Gastroesophageal sphincter (tissue), 3 donors: ENCODE measurements around the gene TMEM218.

Experiments
- CTCF ChIP-seq, 4 experiments: fragments of 200-600 bp in 2 of 4; fragments of 450-650 bp in 2 of 4; sonication (generic) in 1 of 4; IDR thresholded peaks; one replicate each; pipeline ENCODE4 v1.5.1; 2017 to 2019; ENCODE audit warnings: antibody characterized with exemption in 4 of 4, mild to moderate bottlenecking in 2 of 4, moderate library complexity in 2 of 4
- EP300 ChIP-seq: sonication (generic); formaldehyde crosslinking; IDR thresholded peaks from one replicate; pipeline ENCODE4 v1.6.1; 2017; ENCODE audit warnings: antibody characterized with exemption, mild to moderate bottlenecking
- POLR2A ChIP-seq, 2 donors: fragments of 450-650 bp; IDR thresholded peaks; one replicate each; pipeline ENCODE4 v1.6.1; 2017; ENCODE audit warnings: antibody characterized with exemption in 2 of 2, mild to moderate bottlenecking in 2 of 2, moderate library complexity in 1 of 2
- POLR2AphosphoS5 ChIP-seq: sonication (generic); formaldehyde crosslinking; IDR thresholded peaks from one replicate; pipeline ENCODE4 v1.6.1; 2017; ENCODE audit warnings: antibody characterized with exemption

GRCh38 chr11:125101596-125101995, 9.8 kb downstream of the TMEM218 start:
- TF ChIP-seq CTCF (IDR thresholded peaks at IDR 0.05), result no peak
- TF ChIP-seq EP300, result no peak
- no peak for TF ChIP-seq POLR2AphosphoS5
- no peak for TF ChIP-seq POLR2A (IDR thresholded peaks at IDR 0.05)
